ENCODE data around the gene RTN3.

RTN3 gene

GRCh38 chr11:63767565-63768236 lies 86.4 kb downstream of the RTN3 start:
- peaks cover 27% of the 10 kb centered on the region for H4K20me1 ChIP-seq (ENCODE audit: insufficient read depth, low read length)
- H2AFZ ChIP-seq (ENCODE audit: low read depth, low read length) = peak overlapping the region; percentile 91
- DNase-seq (peak; percentile 64), ATAC-seq (ENCODE audit: insufficient read depth, low read depth) (peak; percentile 37)
- peaks cover 31% of the 10 kb centered on the region for H3K27me3 ChIP-seq (ENCODE audit: insufficient read depth, low read length, poor library complexity)
- H3K9ac ChIP-seq (ENCODE audit: low read depth, low read length) = peak overlapping the region; percentile 71
- H3K4me1 ChIP-seq (ENCODE audit: insufficient read depth, low read length) = peaks cover 40% of the 10 kb centered on the region
- peak overlapping the region; percentile 82 for H3K4me2 ChIP-seq (ENCODE audit: insufficient read depth, low read length)
- TF ChIP-seq, protein P1, sequence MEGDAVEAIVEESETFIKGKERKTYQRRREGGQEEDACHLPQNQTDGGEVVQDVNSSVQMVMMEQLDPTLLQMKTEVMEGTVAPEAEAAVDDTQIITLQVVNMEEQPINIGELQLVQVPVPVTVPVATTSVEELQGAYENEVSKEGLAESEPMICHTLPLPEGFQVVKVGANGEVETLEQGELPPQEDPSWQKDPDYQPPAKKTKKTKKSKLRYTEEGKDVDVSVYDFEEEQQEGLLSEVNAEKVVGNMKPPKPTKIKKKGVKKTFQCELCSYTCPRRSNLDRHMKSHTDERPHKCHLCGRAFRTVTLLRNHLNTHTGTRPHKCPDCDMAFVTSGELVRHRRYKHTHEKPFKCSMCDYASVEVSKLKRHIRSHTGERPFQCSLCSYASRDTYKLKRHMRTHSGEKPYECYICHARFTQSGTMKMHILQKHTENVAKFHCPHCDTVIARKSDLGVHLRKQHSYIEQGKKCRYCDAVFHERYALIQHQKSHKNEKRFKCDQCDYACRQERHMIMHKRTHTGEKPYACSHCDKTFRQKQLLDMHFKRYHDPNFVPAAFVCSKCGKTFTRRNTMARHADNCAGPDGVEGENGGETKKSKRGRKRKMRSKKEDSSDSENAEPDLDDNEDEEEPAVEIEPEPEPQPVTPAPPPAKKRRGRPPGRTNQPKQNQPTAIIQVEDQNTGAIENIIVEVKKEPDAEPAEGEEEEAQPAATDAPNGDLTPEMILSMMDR (IDR thresholded peaks at IDR 0.05; ENCODE audit: borderline replicate concordance, extremely low read depth, low read length, poor library complexity, severe bottlenecking) = no peak
- no peak for TF ChIP-seq EZH2 (IDR thresholded peaks at IDR 0.05; ENCODE audit: borderline replicate concordance, low read depth, low read length, severe bottlenecking)
- peak overlapping the region; percentile 38 to 67 for H3K4me3 ChIP-seq (ENCODE audit: low read depth in 1 of 2, low read length in 2 of 2)
- peak overlapping the region; percentile 57 for H3K27ac ChIP-seq (ENCODE audit: low read length)
- peaks cover 22% of the 10 kb centered on the region for H3K36me3 ChIP-seq (ENCODE audit: insufficient read depth, low read length)
- H3K9me3 ChIP-seq (ENCODE audit: insufficient read depth, low read length, severe bottlenecking) = no peaks in the 10 kb centered on the region
- H3K79me2 ChIP-seq (ENCODE audit: insufficient read depth, low read length) = peaks cover 18% of the 10 kb centered on the region

GRCh38 chr11:63768237-63769041 lies 87.1 kb downstream of the RTN3 start, which contains the start of gene ZFTA:
Gene ZFTA (minus strand): TSS chr11:63768775. CDS start chr11:63768622, 153 bp downstream.
- TF ChIP-seq, protein P1 (IDR thresholded peaks at IDR 0.05; ENCODE audit: borderline replicate concordance, extremely low read depth, low read length, poor library complexity, severe bottlenecking) = peak; percentile 77
- TF ChIP-seq EZH2 (IDR thresholded peaks at IDR 0.05; ENCODE audit: borderline replicate concordance, low read depth, low read length, severe bottlenecking) = no peak
- Histone ChIP-seq H3K4me2 (ENCODE audit: insufficient read depth, low read length) (peak within 1 kb of the TSS; percentile 82), H3K9me3 (ENCODE audit: insufficient read depth, low read length, severe bottlenecking) (no peaks in the 10 kb centered on the region), H3K4me3 (ENCODE audit: low read depth in 1 of 2, low read length in 2 of 2) (peak within 1 kb of the TSS; percentile 62 to 67), H3K4me1 (ENCODE audit: insufficient read depth, low read length) (peaks cover 40% of the 10 kb centered on the region), H3K9ac (ENCODE audit: low read depth, low read length) (peak within 1 kb of the TSS; percentile 71), H3K27ac (ENCODE audit: low read length) (peak within 1 kb of the TSS; percentile 57), H2AFZ (ENCODE audit: low read depth, low read length) (peak within 1 kb of the TSS; percentile 91), H3K36me3 (ENCODE audit: insufficient read depth, low read length) (peaks cover 20% of the 10 kb centered on the region), H4K20me1 (ENCODE audit: insufficient read depth, low read length) (peaks cover 27% of the 10 kb centered on the region), H3K27me3 (ENCODE audit: insufficient read depth, low read length, poor library complexity) (peaks cover 36% of the 10 kb centered on the region), H3K79me2 (ENCODE audit: insufficient read depth, low read length) (peaks cover 18% of the 10 kb centered on the region)
- DNase-seq (peak; percentile 75), ATAC-seq (ENCODE audit: insufficient read depth, low read depth) (peak; percentile 60)

- Histone ChIP-seq H3K9ac (ENCODE audit: low read depth, low read length) (peak overlapping the region; percentile 71), H3K4me2 (ENCODE audit: insufficient read depth, low read length) (peak overlapping the region; percentile 82), H3K9me3 (ENCODE audit: insufficient read depth, low read length, severe bottlenecking) (no peaks in the 10 kb centered on the region), H3K27me3 (ENCODE audit: insufficient read depth, low read length, poor library complexity) (peaks cover 36% of the 10 kb centered on the region), H4K20me1 (ENCODE audit: insufficient read depth, low read length) (peaks cover 27% of the 10 kb centered on the region), H3K4me1 (ENCODE audit: insufficient read depth, low read length) (peaks cover 40% of the 10 kb centered on the region), H2AFZ (ENCODE audit: low read depth, low read length) (peak overlapping the region; percentile 91), H3K4me3 (ENCODE audit: low read depth in 1 of 2, low read length in 2 of 2) (peak overlapping the region; percentile 62 to 67; a peak in 3 of 4 replicates), H3K36me3 (ENCODE audit: insufficient read depth, low read length) (peaks cover 17% of the 10 kb centered on the region), H3K79me2 (ENCODE audit: insufficient read depth, low read length) (peaks cover 18% of the 10 kb centered on the region), H3K27ac (ENCODE audit: low read length) (0 out of 2 replicates have a peak overlapping the region, but pooled peaks have one; percentile 20)
- peak; percentile 56 for ATAC-seq (ENCODE audit: insufficient read depth, low read depth)
- TF ChIP-seq, protein P1 (IDR thresholded peaks at IDR 0.05; ENCODE audit: borderline replicate concordance, extremely low read depth, low read length, poor library complexity, severe bottlenecking) = peak; percentile 0
- no peak for TF ChIP-seq EZH2 (IDR thresholded peaks at IDR 0.05; ENCODE audit: borderline replicate concordance, low read depth, low read length, severe bottlenecking)
- DNase-seq = peak; percentile 59
Observed at GRCh38 chr11:63769042-63769713, 87.9 kb downstream of the RTN3 start.
